SK-N-MC (cell line): ENCODE results near the gene PAK6.

Source experiments
- DNase-seq: peaks from one replicate; pipeline ENCODE4 v3.0.0-alpha.2; 2011; ENCODE audit warnings: low read depth, low spot score
- H3K27ac ChIP-seq: fragments of 200-600 bp; sonication (generic); 2 replicates; pipeline ENCODE4 v1.5.1; 2016; ENCODE audit warnings: mixed run types
- H3K36me3 ChIP-seq: fragments of 200-600 bp; sonication (generic); 2 replicates; pipeline ENCODE4 v1.6.1; 2017; ENCODE audit warnings: antibody characterized with exemption, low read length, mixed read lengths; ENCODE audit not compliant: insufficient read depth
- H3K4me3 ChIP-seq: fragments of 200-600 bp; sonication (generic); 2 replicates; pipeline ENCODE4 v1.5.1; 2016
- H3K9ac ChIP-seq: fragments of 200-600 bp; sonication (generic); 2 replicates; pipeline ENCODE4 v1.8.0; 2017; ENCODE audit warnings: mixed run types, mixed read lengths; ENCODE audit not compliant: insufficient read length
- H3K9me3 ChIP-seq: fragments of 200-600 bp; sonication (generic); 2 replicates; pipeline ENCODE4 v1.6.1; 2017; ENCODE audit warnings: low read depth, mild to moderate bottlenecking, antibody characterized with exemption, low read length, moderate library complexity, mixed read lengths
- EZH2 ChIP-seq: fragments of 200-600 bp; sonication (generic); IDR thresholded peaks from one replicate; pipeline ENCODE4 v1.6.1; 2017; ENCODE audit warnings: antibody characterized with exemption
- FOXP2 ChIP-seq: optimal IDR thresholded peaks from 2 replicates; pipeline ENCODE3; 2011; ENCODE audit warnings: mild to moderate bottlenecking, moderate library complexity; ENCODE audit not compliant: insufficient read depth; ENCODE audit errors: extremely low read length, control extremely low read depth
- POLR2AphosphoS5 ChIP-seq: IDR thresholded peaks from 2 replicates; pipeline ENCODE4 v1.6.1; 2012; ENCODE audit warnings: mild to moderate bottlenecking, low read depth, low read length, borderline replicate concordance

Gene PAK6

GRCh38 chr15:40269604-40270003, 30.7 kb downstream of the PAK6 start:
- TF ChIP-seq EZH2 = no peak
- no peak for TF ChIP-seq POLR2AphosphoS5
- TF ChIP-seq FOXP2 = no peak
- Histone ChIP-seq H3K9me3 (no peaks in the 10 kb centered on the region), H3K9ac (no peak overlapping the region), H3K4me3 (no peak overlapping the region), H3K27ac (no peak overlapping the region), H3K36me3 (no peaks in the 10 kb centered on the region)
- DNase-seq = no peak

GRCh38 chr15:40270246-40270995, 31.6 kb downstream of the PAK6 start:
- no peak overlapping the region for H3K9ac ChIP-seq
- H3K27ac ChIP-seq = no peak overlapping the region
- DNase-seq = no peak
- H3K36me3 ChIP-seq = no peaks in the 10 kb centered on the region
- H3K4me3 ChIP-seq = no peak overlapping the region
- TF ChIP-seq EZH2 (no peak), POLR2AphosphoS5 (no peak), FOXP2 (no peak)
- no peaks in the 10 kb centered on the region for H3K9me3 ChIP-seq

GRCh38 chr15:40271685-40272484, 33.0 kb downstream of the PAK6 start:
- TF ChIP-seq EZH2 (no peak), POLR2AphosphoS5 (no peak), FOXP2 (no peak)
- no peak overlapping the region for H3K9ac ChIP-seq
- H3K4me3 ChIP-seq = no peak overlapping the region
- H3K27ac ChIP-seq = no peak overlapping the region; the same call in 1 of the 2 replicates
- no peak for DNase-seq
- no peaks in the 10 kb centered on the region for H3K36me3 ChIP-seq
- H3K9me3 ChIP-seq = no peaks in the 10 kb centered on the region

- TF ChIP-seq EZH2 (no peak), FOXP2 (no peak), POLR2AphosphoS5 (peak; percentile 14; the same call in 1 of the 2 replicates)
- DNase-seq = no peak
- Histone ChIP-seq H3K9me3 (no peaks in the 10 kb centered on the region), H3K4me3 (no peak overlapping the region), H3K36me3 (no peaks in the 10 kb centered on the region), H3K9ac (no peak overlapping the region), H3K27ac (no peak overlapping the region)
These were observed 33.7 kb downstream of the PAK6 start for GRCh38 chr15:40272485-40273056.

GRCh38 chr15:40273428-40273827, 34.6 kb downstream of the PAK6 start:
- H3K36me3 ChIP-seq = no peaks in the 10 kb centered on the region
- no peak overlapping the region for H3K4me3 ChIP-seq
- DNase-seq = no peak
- H3K9ac ChIP-seq = no peak overlapping the region
- no peaks in the 10 kb centered on the region for H3K9me3 ChIP-seq
- 0 out of 2 replicates have a peak overlapping the region, but pooled peaks have one; percentile 13 for H3K27ac ChIP-seq
- TF ChIP-seq EZH2 (no peak), POLR2AphosphoS5 (no peak; the same call in 1 of the 2 replicates), FOXP2 (no peak)

GRCh38 chr15:40274350-40275274, 35.7 kb downstream of the PAK6 start:
- Histone ChIP-seq H3K36me3 (no peaks in the 10 kb centered on the region), H3K9me3 (no peaks in the 10 kb centered on the region), H3K9ac (no peak overlapping the region), H3K27ac (peak overlapping the region; percentile 48; the same call in 1 of the 2 replicates), H3K4me3 (no peak overlapping the region)
- DNase-seq = peak; percentile 53
- TF ChIP-seq FOXP2 = no peak
- TF ChIP-seq POLR2AphosphoS5 = peak; percentile 60; the same call in 1 of the 2 replicates

- Histone ChIP-seq H3K4me3 (no peak overlapping the region), H3K9me3 (no peaks in the 10 kb centered on the region), H3K9ac (no peak overlapping the region), H3K27ac (no peak overlapping the region), H3K36me3 (no peaks in the 10 kb centered on the region)
- TF ChIP-seq POLR2AphosphoS5 (no peak), EZH2 (no peak), FOXP2 (no peak)
- DNase-seq = no peak
These were observed 36.7 kb downstream of the PAK6 start for GRCh38 chr15:40275523-40275922.
